ENCODE data around the gene SLC10A7.

SLC10A7 gene, protein sequence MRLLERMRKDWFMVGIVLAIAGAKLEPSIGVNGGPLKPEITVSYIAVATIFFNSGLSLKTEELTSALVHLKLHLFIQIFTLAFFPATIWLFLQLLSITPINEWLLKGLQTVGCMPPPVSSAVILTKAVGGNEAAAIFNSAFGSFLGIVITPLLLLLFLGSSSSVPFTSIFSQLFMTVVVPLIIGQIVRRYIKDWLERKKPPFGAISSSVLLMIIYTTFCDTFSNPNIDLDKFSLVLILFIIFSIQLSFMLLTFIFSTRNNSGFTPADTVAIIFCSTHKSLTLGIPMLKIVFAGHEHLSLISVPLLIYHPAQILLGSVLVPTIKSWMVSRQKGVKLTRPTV

GRCh38 chr4:146521541-146522097, at the start of gene SLC10A7:
Gene SLC10A7 (minus strand): TSS chr4:146521940. CDS start chr4:146521717, 223 bp downstream.
- DNase-seq: peak; percentile 56 to 64

GRCh38 chr4:146567396-146567795, 45.7 kb upstream of the SLC10A7 start:
- DNase-seq: no peak

DNA sequence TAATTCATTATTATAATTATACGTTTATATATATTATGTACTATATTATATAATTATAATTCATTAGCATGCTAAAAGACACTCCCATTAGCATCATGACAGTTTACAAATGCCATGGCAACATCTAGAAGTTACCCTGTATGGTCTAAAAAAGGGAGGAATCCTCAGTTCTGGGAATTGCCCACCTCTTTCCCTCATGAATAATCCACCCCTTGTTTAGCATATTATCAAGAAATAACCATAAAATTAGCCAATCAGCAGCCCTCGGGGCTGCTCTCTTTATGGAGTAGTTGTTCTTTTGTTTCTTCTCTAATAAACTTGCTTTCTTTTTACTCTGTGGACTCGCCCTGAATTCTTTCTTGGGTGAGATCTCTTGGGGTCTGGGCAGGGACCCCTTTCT, 42.8 kb upstream of the SLC10A7 start:
- no peak for DNase-seq

DNA sequence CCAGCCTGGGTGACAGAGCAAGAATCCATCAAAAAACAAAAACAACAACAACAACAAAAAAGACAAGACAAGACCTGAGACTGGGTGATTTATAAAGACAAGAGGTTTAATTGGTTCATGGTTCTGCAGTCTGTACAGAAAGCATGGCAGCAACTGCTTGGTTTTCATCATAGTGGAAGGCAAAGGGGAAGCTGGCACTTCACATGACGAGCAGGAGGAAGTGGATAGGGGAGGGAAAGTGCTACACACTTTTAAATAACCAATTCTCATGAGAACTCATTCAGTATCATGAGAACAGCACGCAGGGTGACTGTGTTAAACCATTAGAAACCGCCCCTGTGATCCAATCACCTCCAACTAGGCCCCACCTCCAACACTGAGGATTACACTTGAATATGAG, 28.4 kb upstream of the SLC10A7 start:
- no peak for DNase-seq

GRCh38 chr4:146548443-146548842, 26.7 kb upstream of the SLC10A7 start:
- no peak for DNase-seq

- no peak for DNase-seq
Observed at GRCh38 chr4:146545102-146545501, 23.4 kb upstream of the SLC10A7 start.

DNA sequence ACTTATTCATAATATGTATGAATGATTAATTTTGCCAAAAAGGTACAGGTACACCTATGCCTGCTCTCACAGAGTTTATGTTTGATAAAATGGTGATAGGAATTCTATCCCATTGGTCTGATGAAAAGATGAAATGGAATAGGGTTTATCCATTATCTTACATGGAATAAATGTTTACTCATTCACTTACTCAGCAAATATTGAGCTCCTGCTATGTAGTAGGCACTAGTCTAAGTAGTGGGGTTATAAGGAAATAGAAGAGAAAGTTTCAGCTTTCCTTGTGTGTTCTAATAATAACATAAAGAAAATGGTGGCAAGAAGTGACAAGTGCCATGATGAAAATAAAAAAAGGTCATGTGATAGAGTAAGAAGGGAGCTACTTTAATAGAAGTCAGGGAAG, 12.4 kb upstream of the SLC10A7 start:
- DNase-seq: no peak

GRCh38 chr4:146525754-146526153, 4.0 kb upstream of the SLC10A7 start:
- no peak for DNase-seq

GRCh38 chr4:146524663-146525062, 2.9 kb upstream of the SLC10A7 start:
- no peak for DNase-seq

GRCh38 chr4:146522869-146523205, 1.1 kb upstream of the SLC10A7 start:
- DNase-seq: no peak

DNA sequence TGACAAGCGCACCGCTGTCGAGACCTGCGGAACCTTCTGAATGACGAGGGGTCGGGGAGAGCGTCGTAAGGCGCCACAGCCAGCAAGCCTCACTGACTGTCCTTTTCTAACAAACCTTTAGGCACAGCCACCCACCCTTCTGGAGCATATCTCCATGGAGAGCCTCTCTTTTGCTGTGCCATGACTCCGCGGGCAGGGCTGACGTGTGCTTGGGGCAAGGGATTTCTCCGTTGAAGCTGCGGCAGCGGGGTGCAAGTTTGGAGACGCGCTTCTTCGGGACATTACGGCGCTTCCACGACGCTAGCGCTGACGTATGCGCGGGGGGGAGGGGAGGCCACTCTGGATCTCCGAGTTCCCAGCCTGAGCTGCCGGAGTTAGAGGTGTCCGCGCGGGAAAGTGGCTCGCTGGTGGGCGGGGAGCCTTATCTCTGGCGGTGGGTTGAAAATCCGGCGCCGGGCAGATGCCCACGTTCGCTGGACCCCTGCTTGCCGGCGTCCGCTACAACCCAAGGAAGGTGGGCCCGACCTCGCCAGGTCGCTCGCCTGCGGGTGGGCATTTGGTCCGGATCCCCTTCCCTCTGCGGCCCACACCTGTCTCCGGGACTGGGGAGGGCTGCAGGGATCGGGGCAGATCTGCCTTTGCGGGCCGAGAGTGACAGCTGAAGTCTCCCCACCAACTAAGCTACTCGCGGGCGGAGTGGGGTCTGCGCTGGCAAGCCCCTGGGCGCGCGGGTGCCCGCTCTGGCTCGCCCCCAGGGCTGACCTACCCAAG, 543 bp upstream of the SLC10A7 start:
- DNase-seq: peak; percentile 81 to 84

- DNase-seq: peak in 1 of 2 experiments; percentile 6
Observed at GRCh38 chr4:146520896-146521540, 722 bp downstream of the SLC10A7 start.

- DNase-seq: no peak
Observed at GRCh38 chr4:146514651-146515357, 6.9 kb downstream of the SLC10A7 start.

- no peak for DNase-seq
Observed at GRCh38 chr4:146513548-146513947, 8.2 kb downstream of the SLC10A7 start.

- no peak for DNase-seq
Observed at GRCh38 chr4:146511381-146511780, 10.4 kb downstream of the SLC10A7 start.

DNA sequence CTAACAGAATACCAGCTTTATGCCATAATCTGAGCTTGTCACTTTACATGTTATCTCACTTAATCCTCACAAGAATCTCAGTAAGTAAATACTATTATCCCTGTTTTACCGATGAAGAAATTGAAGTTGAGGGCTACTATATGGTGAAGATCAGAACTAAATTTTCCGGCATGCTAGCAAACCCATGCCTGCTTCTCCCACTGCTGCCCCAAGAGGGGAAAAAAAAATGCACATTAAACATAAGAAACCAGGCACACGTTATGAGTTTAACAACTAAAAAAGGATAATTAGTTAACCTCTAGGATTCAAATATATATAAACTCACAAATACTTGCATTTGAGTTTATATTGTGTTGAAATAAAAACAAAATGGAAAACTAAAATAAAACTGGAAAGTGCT, 10.8 kb downstream of the SLC10A7 start:
- no peak for DNase-seq

DNA sequence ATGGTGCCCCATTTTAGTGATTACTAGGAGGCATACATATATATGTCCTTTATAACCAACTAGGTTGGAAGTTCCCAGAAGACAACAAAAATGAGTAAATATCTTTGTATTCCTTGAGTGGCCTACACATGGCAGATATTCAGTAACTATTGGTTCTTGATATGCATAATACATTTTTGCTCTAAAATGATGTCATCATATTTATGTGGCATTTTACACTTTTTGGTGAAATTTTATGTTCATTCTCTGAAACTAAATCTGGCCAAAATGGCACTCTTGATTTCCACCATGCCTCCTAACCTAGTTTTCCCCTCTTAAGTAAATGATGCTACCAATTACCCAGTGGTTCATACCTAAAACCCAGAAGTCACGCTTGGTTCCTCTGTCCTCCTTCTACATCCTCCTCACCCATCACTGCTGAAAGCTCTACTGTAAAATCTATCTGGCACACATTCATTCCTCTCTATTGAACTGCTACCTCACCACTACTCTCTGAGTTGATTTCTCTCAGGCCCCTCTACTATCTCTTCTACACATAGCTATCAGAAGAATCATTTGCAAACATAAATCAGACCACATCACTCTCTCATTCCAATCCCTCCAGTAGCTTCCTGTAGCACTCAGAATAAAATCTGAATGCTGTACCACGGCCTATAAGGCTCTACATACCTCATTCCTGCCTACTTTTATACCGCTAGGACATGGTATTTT, 13.4 kb downstream of the SLC10A7 start:
- no peak for DNase-seq

GRCh38 chr4:146507632-146508031, 14.1 kb downstream of the SLC10A7 start:
- DNase-seq: no peak

DNA sequence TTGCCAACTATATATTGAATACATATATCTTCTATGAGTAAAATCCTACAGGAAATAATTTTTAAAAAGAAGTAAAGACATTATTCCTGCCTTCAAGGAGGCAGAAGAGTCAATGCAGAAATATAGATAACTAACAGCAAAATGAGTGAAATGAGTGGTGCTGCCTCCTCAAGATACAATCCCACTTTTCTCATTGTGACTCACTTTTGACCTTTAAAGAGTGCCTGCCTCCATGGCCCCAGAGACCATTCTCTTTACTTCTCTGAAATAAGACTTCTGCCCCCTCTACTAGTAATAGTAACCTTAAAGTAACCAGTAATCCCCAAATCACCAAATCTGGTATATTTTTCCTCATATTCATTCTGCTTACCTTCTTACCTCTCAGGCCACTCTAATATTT, 15.5 kb downstream of the SLC10A7 start:
- no peak for DNase-seq

DNA sequence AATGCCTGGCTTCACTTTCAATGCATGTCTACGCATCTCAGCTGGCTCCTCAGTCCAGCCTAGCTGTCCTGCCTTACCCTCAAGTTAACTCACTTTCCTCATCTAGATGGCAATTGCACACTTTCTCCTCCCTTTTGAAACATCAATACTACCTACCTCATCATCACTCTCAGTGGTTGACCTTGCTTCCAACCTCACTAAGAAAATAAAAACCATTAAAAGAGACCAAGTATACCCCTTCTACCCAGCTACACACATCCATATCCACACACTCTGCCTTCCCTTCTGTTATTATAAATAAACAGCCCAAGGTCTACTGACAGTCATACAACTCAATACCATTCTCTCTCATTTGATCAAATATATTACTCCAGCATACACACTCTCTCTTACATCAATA, 21.5 kb downstream of the SLC10A7 start:
- DNase-seq: no peak

- DNase-seq: no peak
Observed at GRCh38 chr4:146498291-146498690, 23.4 kb downstream of the SLC10A7 start.

DNA sequence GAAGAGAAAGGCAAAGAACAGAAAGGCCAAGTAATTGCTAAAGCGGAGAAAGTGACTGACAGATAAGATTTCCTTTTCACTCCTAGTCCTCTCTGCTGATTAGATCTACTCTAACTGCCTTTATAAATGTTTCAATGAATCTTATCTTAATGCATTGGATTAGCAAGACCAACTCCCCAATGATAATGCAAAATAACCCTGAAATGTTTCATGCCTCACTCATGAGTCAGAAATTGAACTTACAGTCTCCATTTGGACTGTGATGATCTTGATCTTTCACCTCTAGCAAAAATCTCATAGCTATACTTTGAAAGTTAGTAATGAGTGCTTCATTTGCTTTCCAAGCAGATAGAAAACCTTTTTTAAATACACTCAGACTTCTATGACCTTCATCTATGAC, 26.5 kb downstream of the SLC10A7 start:
- no peak for DNase-seq
